Keratinocyte (primary cell): ENCODE data around the gene PRR27. TPM values are rescaled to one million over a fixed set of nuclear protein-coding genes. Genes with fewer than 3 reads are reported as not detected.

Experiments used
- DNase-seq: peaks from one replicate; pipeline ENCODE4 v3.0.0-alpha.2; 2011; ENCODE audit warnings: low read depth, missing footprints, low spot score
- FAIRE-seq: peaks from 2 replicates; lab custom pipeline; 2011; peaks lifted over from hg19 to GRCh38; lab: Jason Lieb, UNC
- H2AFZ ChIP-seq: 2 replicates; pipeline ENCODE4 v1.6.0; 2012; ENCODE audit warnings: low read length, control low read depth, inconsistent platforms; ENCODE audit not compliant: control insufficient read depth
- H3K27ac ChIP-seq: 2 replicates; pipeline ENCODE4 v1.5.1; 2011; ENCODE audit warnings: low read length; ENCODE audit not compliant: control insufficient read depth, insufficient read depth
- H3K27me3 ChIP-seq: 3 replicates; pipeline ENCODE4 v1.6.0; 2011; ENCODE audit warnings: low read length; ENCODE audit not compliant: control insufficient read depth, insufficient read depth; ENCODE audit errors: extremely low read depth
- H3K36me3 ChIP-seq, 2 experiments: 2 replicates in 1 of 2; 3 replicates in 1 of 2; pipeline ENCODE4 v1.5.1; 2011; ENCODE audit warnings: low read length in 2 of 2, mild to moderate bottlenecking in 1 of 2; ENCODE audit not compliant: control insufficient read depth in 2 of 2, insufficient read depth in 2 of 2; ENCODE audit errors: extremely low read depth in 1 of 2
- H3K4me1 ChIP-seq: 3 replicates; pipeline ENCODE4 v1.5.1; 2011; ENCODE audit warnings: low read length; ENCODE audit not compliant: control insufficient read depth, insufficient read depth; ENCODE audit errors: extremely low read depth
- H3K4me2 ChIP-seq: 3 replicates; pipeline ENCODE4 v1.6.0; 2011; ENCODE audit warnings: low read depth, low read length; ENCODE audit not compliant: control insufficient read depth, insufficient read depth; ENCODE audit errors: extremely low read depth
- H3K4me3 ChIP-seq, 3 experiments: fragments of 200-600 bp in 1 of 3; sonication (generic) in 1 of 3; 2 replicates in 2 of 3; 3 replicates in 1 of 3; pipeline ENCODE4 v1.5.1; 2011 to 2016; ENCODE audit warnings: low read length in 3 of 3, mild to moderate bottlenecking in 3 of 3, control low read depth in 2 of 3, inconsistent platforms in 1 of 3, low read depth in 1 of 3, mixed read lengths in 1 of 3, mixed run types in 1 of 3, moderate library complexity in 1 of 3; ENCODE audit not compliant: control insufficient read depth in 2 of 3, insufficient read depth in 2 of 3; ENCODE audit errors: extremely low read depth in 1 of 3
- H3K79me2 ChIP-seq: 2 replicates; pipeline ENCODE4 v1.6.0; 2012; ENCODE audit warnings: low read length; ENCODE audit not compliant: control insufficient read depth, insufficient read depth
- H3K9ac ChIP-seq: 3 replicates; pipeline ENCODE4 v1.6.0; 2011; ENCODE audit warnings: low read length; ENCODE audit not compliant: control insufficient read depth, insufficient read depth; ENCODE audit errors: extremely low read depth
- H3K9me1 ChIP-seq: 3 replicates; pipeline ENCODE4 v1.6.0; 2011; ENCODE audit warnings: low read length; ENCODE audit not compliant: control insufficient read depth, insufficient read depth; ENCODE audit errors: extremely low read depth
- H3K9me3 ChIP-seq: 2 replicates; pipeline ENCODE4 v1.5.1; 2012; ENCODE audit warnings: low read depth, low read length; ENCODE audit not compliant: control insufficient read depth
- H4K20me1 ChIP-seq: 3 replicates; pipeline ENCODE4 v1.6.0; 2011; ENCODE audit warnings: low read length; ENCODE audit not compliant: control insufficient read depth, insufficient read depth; ENCODE audit errors: extremely low read depth
- EZH2 ChIP-seq: IDR thresholded peaks from one replicate; pipeline ENCODE4 v1.6.1; 2012; ENCODE audit warnings: inconsistent platforms, mild to moderate bottlenecking, low read length, moderate library complexity
- dilution Hi-C: fragments of 300-500 bp; cut with MboI; formaldehyde crosslinking; loops from one replicate; pipeline ENCODE4 v1.7.0; 2020; ENCODE audit warnings: low sequenced_read_pairs; ENCODE audit not compliant: extremely low pct_ligation_motif_present
- polyA minus RNA-seq, 3 experiments: library from RNA; depleted of rRNA, polyadenylated mRNA; stranded (reverse); fragments of >200 nt; gene quantifications; 1 replicate in 1 of 3; 2 replicates in 1 of 3; 3 replicates in 1 of 3; pipeline ENCODE4 v1.2.3, GENCODE V29; 2011
- polyA plus RNA-seq, 5 experiments: library from polyadenylated mRNA; depleted of rRNA in 3 of 5; stranded (reverse) in 3 of 5; stranded (forward) in 1 of 5; unstranded in 1 of 5; fragments of >200 nt; gene quantifications; 1 replicate in 1 of 5; 2 replicates in 3 of 5; 3 replicates in 1 of 5; pipeline versions ENCODE4 v1.2.1 to v1.2.3, GENCODE V29; 2011 to 2012; ENCODE audit warnings: missing spikeins in 2 of 5, low read depth in 1 of 5, low replicate concordance in 1 of 5
- TF ChIP-seq, protein P1 (sequence below), 3 experiments: IDR thresholded peaks in 1 of 3; conservative IDR thresholded peaks in 1 of 3; optimal IDR thresholded peaks in 1 of 3; 2 replicates in 2 of 3; 3 replicates in 1 of 3; pipeline versions ENCODE3 to v1.5.1; 2011; ENCODE audit warnings: low read length in 3 of 3, mild to moderate bottlenecking in 3 of 3, moderate library complexity in 2 of 3, control low read depth in 1 of 3, inconsistent platforms in 1 of 3; ENCODE audit not compliant: insufficient read depth in 2 of 3; ENCODE audit errors: extremely low read depth in 1 of 3

Gene PRR27
- polyA plus RNA-seq = not detected in 3 replicates
- polyA plus RNA-seq (2011; ENCODE audit: low read depth) = not detected
- polyA plus RNA-seq (2011; cell fraction: cytosol; rRNA removed) = not detected in 2 replicates
- polyA plus RNA-seq (2011; cell fraction: nucleus; rRNA removed) = not detected in 2 replicates
- not detected in 2 replicates for polyA plus RNA-seq (2012; ENCODE audit: low replicate concordance)
- polyA minus RNA-seq = not detected in 3 replicates
- not detected for polyA minus RNA-seq (2011; cell fraction: cytosol; rRNA and poly(A)+ RNA removed)
- polyA minus RNA-seq (2011; cell fraction: nucleus; rRNA and poly(A)+ RNA removed) = not detected in 2 replicates

DNA sequence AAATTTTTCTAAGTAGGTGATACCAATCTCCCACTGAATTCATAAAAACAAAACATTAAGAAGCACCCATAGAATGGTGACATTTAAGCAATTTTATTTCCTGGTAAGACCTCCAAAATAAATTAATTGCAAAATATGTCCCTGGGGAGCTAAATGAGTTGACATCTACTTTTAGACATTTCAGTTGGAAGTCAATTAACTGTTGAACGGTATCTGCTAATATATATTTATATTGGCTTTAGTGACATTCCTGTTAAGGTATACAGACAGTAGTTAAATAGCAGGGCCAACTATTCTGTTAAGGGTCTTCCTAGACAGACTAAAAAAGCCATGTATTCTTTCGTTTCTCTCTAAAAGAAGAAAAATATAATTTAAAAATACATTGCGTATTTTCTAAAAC, at the start of gene PRR27:
Gene PRR27, plus strand, starts transcription at position 301 of the 400 bp plus-strand sequence. CDS start 139 bp downstream, outside the sequence.
- dilution Hi-C loops = no loop called here
- FAIRE-seq (no peak), DNase-seq (no peak)
- Histone ChIP-seq H3K4me2 (no peak within 1 kb of the TSS), H3K79me2 (no peaks in the 10 kb centered on the region), H4K20me1 (no peaks in the 10 kb centered on the region), H2AFZ (no peak within 1 kb of the TSS), H3K9me3 (no peaks in the 10 kb centered on the region), H3K27ac (no peak within 1 kb of the TSS), H3K9me1 (no peaks in the 10 kb centered on the region), H3K36me3 (no peaks in the 10 kb centered on the region), H3K9ac (no peak within 1 kb of the TSS), H3K4me1 (no peaks in the 10 kb centered on the region), H3K27me3 (no peaks in the 10 kb centered on the region), H3K4me3 (no peak within 1 kb of the TSS)
- TF ChIP-seq EZH2 = no peak
- TF ChIP-seq, protein P1, sequence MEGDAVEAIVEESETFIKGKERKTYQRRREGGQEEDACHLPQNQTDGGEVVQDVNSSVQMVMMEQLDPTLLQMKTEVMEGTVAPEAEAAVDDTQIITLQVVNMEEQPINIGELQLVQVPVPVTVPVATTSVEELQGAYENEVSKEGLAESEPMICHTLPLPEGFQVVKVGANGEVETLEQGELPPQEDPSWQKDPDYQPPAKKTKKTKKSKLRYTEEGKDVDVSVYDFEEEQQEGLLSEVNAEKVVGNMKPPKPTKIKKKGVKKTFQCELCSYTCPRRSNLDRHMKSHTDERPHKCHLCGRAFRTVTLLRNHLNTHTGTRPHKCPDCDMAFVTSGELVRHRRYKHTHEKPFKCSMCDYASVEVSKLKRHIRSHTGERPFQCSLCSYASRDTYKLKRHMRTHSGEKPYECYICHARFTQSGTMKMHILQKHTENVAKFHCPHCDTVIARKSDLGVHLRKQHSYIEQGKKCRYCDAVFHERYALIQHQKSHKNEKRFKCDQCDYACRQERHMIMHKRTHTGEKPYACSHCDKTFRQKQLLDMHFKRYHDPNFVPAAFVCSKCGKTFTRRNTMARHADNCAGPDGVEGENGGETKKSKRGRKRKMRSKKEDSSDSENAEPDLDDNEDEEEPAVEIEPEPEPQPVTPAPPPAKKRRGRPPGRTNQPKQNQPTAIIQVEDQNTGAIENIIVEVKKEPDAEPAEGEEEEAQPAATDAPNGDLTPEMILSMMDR (optimal IDR thresholded peaks at IDR 0.05 in 1 of 3, IDR thresholded peaks at IDR 0.05 in 1 of 3, conservative IDR thresholded peaks at IDR 0.05 in 1 of 3; ENCODE audit: extremely low read depth in 1 of 3, insufficient read depth in 2 of 3, low read length in 3 of 3) = no peak

DNA sequence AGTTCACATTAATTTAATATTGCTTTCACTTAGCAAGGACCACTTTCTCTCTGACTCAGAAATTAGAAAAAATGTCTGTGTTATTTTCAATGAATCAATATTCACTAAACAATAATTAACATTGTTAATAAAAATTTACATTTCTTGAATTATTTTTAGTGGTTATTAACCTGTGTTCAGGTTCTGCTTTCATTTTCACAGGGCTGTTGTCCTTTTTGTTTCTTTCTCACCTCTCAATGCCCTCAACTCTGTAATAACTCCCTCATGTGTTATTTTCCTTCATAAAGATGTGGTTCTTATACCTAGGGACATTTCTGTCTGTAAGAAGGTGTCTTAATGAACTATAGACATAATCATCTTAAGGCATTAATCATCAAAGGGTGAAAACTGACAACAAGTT, 43.1 kb upstream of the PRR27 start:
- Histone ChIP-seq H3K9me3 (no peaks in the 10 kb centered on the region), H3K79me2 (no peaks in the 10 kb centered on the region), H3K4me2 (no peak overlapping the region), H4K20me1 (no peaks in the 10 kb centered on the region), H3K27ac (no peak overlapping the region), H3K4me1 (no peaks in the 10 kb centered on the region), H3K4me3 (no peak overlapping the region), H2AFZ (no peak overlapping the region), H3K9ac (no peak overlapping the region), H3K27me3 (no peaks in the 10 kb centered on the region), H3K36me3 (no peaks in the 10 kb centered on the region), H3K9me1 (no peaks in the 10 kb centered on the region)
- DNase-seq = no peak
- TF ChIP-seq, protein P1 (optimal IDR thresholded peaks at IDR 0.05 in 1 of 3, IDR thresholded peaks at IDR 0.05 in 1 of 3, conservative IDR thresholded peaks at IDR 0.05 in 1 of 3; ENCODE audit: extremely low read depth in 1 of 3, insufficient read depth in 2 of 3, low read length in 3 of 3) = no peak
- no peak for TF ChIP-seq EZH2
- dilution Hi-C loops = no loop called here
- FAIRE-seq = no peak
